Esophagus squamous epithelium (tissue), 4 donors: ENCODE results near the gene PSEN1.

ENCODE experiments used
- CTCF ChIP-seq, 6 experiments: fragments of 450-650 bp in 4 of 6; fragments of 200-600 bp in 2 of 6; sonication (generic) in 2 of 6; IDR thresholded peaks; one replicate each; pipeline ENCODE4 v1.5.1; 2016 to 2019; ENCODE audit warnings: antibody characterized with exemption in 6 of 6, mild to moderate bottlenecking in 4 of 6, moderate library complexity in 4 of 6
- POLR2A ChIP-seq, 4 donors: fragments of 450-650 bp; IDR thresholded peaks; one replicate each; pipeline ENCODE4 v1.6.1; 2017; ENCODE audit warnings: antibody characterized with exemption in 4 of 4, mild to moderate bottlenecking in 4 of 4, moderate library complexity in 3 of 4

- no peak for TF ChIP-seq CTCF (IDR thresholded peaks at IDR 0.05)
- no peak for TF ChIP-seq POLR2A (IDR thresholded peaks at IDR 0.05)
Measured at GRCh38 chr14:73232984-73233383, 96.7 kb downstream of the PSEN1 start.
